ENCODE measurements around the gene MIR17HG. TPM values are rescaled to one million over a fixed set of nuclear protein-coding genes. Genes with fewer than 3 reads are reported as not detected.
"Not testable (repeated sequence)": the region's sequence is repeated elsewhere in the genome, so short reads cannot be mapped to it uniquely, and the experiment has no call there.

Gene MIR17HG
- total RNA-seq = 67.1 TPM

GRCh38 chr13:91347202-91347995 lies at the start of gene MIR17HG:
Gene MIR17HG, plus strand, starts transcription at chr13:91347687.
- DNase-seq = peak; percentile 77

- DNase-seq = no peak
These were observed 49.4 kb upstream of the MIR17HG start for GRCh38 chr13:91298060-91298459.

- DNase-seq = no peak
These were observed 45.4 kb upstream of the MIR17HG start for GRCh38 chr13:91302111-91302510.

GRCh38 chr13:91303031-91303430 lies 44.5 kb upstream of the MIR17HG start:
- DNase-seq = no peak

- DNase-seq = no peak
These were observed 42.7 kb upstream of the MIR17HG start for GRCh38 chr13:91304741-91305140.

GRCh38 chr13:91305652-91306051 lies 41.8 kb upstream of the MIR17HG start:
- no peak for DNase-seq

- no peak for DNase-seq
These were observed 39.6 kb upstream of the MIR17HG start for GRCh38 chr13:91307887-91308286.

- DNase-seq = no peak
These were observed 39.2 kb upstream of the MIR17HG start for GRCh38 chr13:91308299-91308698.

- DNase-seq = no peak
These were observed 36.0 kb upstream of the MIR17HG start for GRCh38 chr13:91311491-91311890.

GRCh38 chr13:91312324-91312723 lies 35.2 kb upstream of the MIR17HG start:
- DNase-seq = no peak

GRCh38 chr13:91313103-91313502 lies 34.4 kb upstream of the MIR17HG start:
- DNase-seq = no peak

GRCh38 chr13:91313581-91313980 lies 33.9 kb upstream of the MIR17HG start:
- DNase-seq = no peak

GRCh38 chr13:91314888-91315287 lies 32.6 kb upstream of the MIR17HG start:
- no peak for DNase-seq

- DNase-seq = no peak
These were observed 28.6 kb upstream of the MIR17HG start for GRCh38 chr13:91318886-91319285.

GRCh38 chr13:91319996-91320395 lies 27.5 kb upstream of the MIR17HG start:
- DNase-seq = no peak

GRCh38 chr13:91320990-91321389 lies 26.5 kb upstream of the MIR17HG start:
- DNase-seq = not testable (repeated sequence)

GRCh38 chr13:91323349-91323748 lies 24.1 kb upstream of the MIR17HG start:
- DNase-seq = no peak

- no peak for DNase-seq
These were observed 21.3 kb upstream of the MIR17HG start for GRCh38 chr13:91326146-91326545.

- DNase-seq = no peak
These were observed 18.8 kb upstream of the MIR17HG start for GRCh38 chr13:91328726-91329125.

- no peak for DNase-seq
These were observed 17.8 kb upstream of the MIR17HG start for GRCh38 chr13:91329733-91330132.

GRCh38 chr13:91331047-91331915 lies 16.2 kb upstream of the MIR17HG start:
- no peak for DNase-seq

GRCh38 chr13:91346062-91346461 lies 1.4 kb upstream of the MIR17HG start:
- DNase-seq = no peak

GRCh38 chr13:91346850-91347201 lies 661 bp upstream of the MIR17HG start:
- no peak for DNase-seq

Measured in occipital lobe (tissue), 2 donors.